HG03571 (cell line): ENCODE measurements around the gene CTF1.
"Not testable (repeated sequence)": the region's sequence is repeated elsewhere in the genome, so short reads cannot be mapped to it uniquely, and the experiment has no call there.

Source experiments
- ATAC-seq: cut with Tn5 transposase; IDR thresholded peaks from one replicate; pipeline ENCODE4 v1.9.1; 2021; ENCODE audit not compliant: unreplicated experiment

The CTF1 gene

DNA sequence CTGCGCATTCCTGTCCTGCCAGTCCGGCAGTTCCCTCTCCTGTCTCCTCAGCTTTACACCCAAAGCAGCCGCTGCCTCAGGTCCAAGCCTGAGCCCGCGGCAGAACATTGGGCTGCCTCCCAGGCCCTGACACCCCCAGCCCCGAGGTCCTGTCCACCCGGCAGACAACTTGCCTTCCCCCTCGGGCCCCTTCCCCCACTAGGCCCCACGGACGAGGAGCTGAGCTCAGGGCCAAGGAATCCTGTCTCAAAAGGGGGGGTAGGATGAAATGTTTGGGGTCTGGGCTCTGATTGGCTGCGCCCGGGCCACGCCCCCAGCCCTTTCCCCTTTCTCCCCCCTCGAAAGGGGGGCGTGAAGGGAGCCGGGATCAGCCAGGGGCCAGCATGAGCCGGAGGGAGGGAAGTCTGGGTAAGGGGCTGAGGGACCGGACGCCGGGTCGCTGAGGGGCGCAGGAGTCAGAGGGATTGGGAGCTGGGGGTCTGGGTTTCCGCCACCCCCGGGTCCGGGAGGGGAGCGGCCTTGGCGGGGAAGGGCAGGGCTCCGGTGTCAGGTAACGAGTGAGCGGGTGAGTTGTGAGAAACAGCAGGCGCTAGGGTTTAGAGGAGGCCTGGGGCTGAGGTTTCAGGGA is at the start of gene CTF1:
Gene CTF1, plus strand, starts transcription at position 354 of the 628 bp plus-strand sequence. Its CDS starts 30 bp downstream, at position 384.
- ATAC-seq = no peak

- ATAC-seq = no peak
Measured at GRCh38 chr16:30846649-30847402, 49.6 kb upstream of the CTF1 start.

- no peak for ATAC-seq
Measured at GRCh38 chr16:30850246-30850645, 46.2 kb upstream of the CTF1 start.

GRCh38 chr16:30853758-30854157 is 42.7 kb upstream of the CTF1 start:
- no peak for ATAC-seq

DNA sequence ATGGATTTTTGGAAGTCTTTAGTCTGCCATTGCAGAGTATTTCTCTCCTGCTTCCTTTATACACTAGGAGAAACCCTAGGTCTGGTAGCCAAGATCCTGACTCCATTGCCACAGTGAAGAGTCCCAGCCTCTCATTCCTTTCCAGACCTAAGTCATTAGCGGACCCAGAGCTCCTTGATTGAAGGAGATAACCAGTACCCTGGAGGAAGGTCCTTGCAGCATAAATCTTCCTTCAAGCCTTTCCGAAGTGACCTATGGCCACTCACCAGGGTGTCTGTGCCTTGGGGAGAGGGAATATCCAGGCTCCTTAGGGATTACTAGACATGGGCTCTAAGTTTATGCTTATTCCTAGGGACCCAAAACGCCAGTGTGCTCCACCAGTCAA is 38.3 kb upstream of the CTF1 start:
- no peak for ATAC-seq

- ATAC-seq = no peak
Measured at GRCh38 chr16:30858829-30859423, 37.5 kb upstream of the CTF1 start.

- ATAC-seq = not testable (repeated sequence)
Measured at GRCh38 chr16:30860729-30861128, 35.7 kb upstream of the CTF1 start.

DNA sequence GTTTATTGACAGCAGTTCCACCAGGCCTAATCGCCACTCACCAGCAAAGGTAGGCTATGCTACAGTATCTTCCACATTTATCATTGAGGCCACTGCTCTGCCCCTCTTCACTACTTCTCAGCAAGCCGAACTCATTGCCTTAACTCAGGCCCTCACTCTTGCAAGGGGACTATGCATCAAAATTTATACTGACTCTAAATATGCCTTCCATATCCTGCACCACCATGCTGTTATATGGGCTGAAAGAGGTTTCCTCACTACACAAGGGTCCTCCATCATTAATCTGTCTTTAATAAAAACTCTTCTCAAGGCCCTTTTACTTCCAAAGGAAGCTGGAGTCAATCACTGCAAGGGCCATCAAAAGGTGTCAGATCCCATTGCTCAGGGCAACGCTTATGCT is 33.2 kb upstream of the CTF1 start:
- ATAC-seq = not testable (repeated sequence)

DNA sequence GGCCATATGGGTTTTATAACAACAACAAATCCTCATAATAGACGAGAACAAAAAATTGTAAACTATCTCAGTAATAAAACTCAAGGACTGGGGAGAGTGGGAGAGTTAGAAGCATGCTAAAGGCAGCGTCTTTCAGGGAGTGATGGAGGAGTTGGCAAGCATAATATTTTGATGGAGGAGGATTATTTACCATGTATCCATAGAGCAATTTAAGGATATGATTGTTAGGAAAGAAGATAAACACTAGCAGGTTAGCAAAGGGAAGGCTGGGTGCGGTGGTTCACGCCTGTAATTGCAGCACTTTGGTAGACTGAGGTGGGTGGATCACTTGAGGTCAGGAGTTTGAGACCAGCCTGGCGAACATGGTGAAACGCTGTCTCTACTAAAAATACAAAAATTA is 30.4 kb upstream of the CTF1 start:
- ATAC-seq = no peak

GRCh38 chr16:30867747-30868146 is 28.7 kb upstream of the CTF1 start:
- no peak for ATAC-seq

- ATAC-seq = no peak
Measured at GRCh38 chr16:30870904-30871303, 25.5 kb upstream of the CTF1 start.

DNA sequence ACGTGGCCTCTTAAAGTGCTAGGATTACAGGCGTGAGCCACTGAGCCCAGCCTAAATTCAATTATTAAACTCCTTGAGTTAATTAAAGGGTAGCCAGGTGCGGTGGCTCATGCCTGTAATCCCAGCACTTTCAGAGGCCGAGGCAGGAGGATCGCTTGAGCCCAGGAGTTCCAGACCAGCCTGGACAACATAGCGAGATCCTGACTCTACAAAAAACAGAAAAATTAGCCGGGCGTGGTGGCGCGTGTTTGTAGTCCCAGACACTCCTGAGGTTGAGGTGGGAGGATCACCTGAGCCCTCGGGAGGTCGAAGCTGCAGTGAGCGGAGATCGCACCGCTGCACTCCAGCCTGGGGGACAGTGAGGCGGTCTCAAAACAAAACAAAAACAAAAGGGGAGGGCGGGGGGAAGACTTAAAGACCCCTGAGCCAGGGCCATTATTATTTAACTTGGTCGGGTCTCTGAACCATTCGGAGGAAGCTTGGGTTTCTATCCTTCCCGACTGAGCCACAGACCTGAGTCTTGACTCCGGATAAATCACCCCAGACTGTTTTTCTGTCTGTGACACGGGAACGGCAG is 22.1 kb upstream of the CTF1 start:
- ATAC-seq = no peak

DNA sequence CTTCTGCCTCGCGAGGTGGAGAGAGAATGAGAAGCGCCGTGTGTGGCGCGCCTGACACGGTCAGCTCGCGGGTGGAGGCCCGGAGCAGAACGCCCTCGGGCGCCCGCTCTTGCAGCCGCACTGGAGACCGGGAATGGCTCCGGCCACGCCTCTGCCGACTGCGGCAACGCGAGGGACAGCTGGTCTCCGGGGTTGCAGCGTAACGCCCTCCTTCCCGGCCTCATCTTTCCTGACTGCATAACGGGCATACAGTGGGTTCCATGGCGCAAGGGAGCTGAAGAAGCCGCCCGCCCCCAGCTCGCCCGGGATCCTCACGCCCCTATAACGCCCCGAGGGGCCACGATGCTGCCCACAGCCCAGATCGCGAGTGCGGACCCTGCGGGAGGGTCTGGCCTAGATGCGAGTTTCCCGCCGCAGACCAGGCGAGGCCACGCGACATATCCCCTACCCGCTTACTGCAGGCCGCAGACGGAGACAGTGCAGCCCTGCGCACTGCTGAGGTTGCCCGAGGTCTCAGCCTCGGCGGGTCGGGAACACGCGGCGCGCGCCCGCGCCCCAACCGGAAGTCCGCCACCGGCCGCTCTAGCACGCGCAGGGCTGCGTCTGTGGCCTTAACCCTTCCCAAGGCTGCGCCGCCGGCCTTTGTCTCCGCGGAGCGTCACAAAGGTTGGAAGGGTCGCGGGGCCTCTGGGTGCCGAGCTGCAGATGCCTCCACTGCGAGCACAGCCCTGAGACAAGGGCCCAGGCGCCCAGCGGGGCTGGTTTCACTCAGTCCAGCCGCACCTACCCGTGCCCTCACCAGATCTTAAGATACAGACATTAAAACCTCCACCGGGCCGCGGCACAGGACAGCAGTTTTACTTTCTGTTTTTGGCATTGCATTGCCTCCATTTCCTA is 21.3 kb upstream of the CTF1 start:
- peak; percentile 82 for ATAC-seq

- ATAC-seq = no peak
Measured at GRCh38 chr16:30875871-30876801, 20.3 kb upstream of the CTF1 start.

DNA sequence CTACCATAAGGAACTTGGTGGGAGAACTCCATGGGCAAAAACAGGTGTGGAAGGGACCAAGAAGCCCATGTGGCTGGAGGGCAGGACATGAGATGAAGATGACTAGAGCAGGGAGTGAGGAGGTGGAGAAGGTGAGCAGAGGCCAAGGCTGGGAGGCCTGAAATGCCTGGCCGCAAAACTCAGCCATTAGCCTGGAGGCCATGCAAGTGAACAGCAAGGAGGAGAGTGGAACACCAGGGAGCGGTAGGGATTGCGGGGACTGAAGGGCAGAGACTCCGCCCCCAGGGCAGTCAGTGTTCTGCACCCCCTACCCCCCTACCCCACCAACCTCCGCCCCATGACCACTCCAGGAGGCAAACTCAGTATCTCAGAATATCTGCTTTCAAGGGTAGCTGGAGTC is 19.5 kb upstream of the CTF1 start:
- no peak for ATAC-seq

- ATAC-seq = no peak
Measured at GRCh38 chr16:30882429-30883310, 13.7 kb upstream of the CTF1 start.

GRCh38 chr16:30884760-30885159 is 11.7 kb upstream of the CTF1 start:
- no peak for ATAC-seq

DNA sequence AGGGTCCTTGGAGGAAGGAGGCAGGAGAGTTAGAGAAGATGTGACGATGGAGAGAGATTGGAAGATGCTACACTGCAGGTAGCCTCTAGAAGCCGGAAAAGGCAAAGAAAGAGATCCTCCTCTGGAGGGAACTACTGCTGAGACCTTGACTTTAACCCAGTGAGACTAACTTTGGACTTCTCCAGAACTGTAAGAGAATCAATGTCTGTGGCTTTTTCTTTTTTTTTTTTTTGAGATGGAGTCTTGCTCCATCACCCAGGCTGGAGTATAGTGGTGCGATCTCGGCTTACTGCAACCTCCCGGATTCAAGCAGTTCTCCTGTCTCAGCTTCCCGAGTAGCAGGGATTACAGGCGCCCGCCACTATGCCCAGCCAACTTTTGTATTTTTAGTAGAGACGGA is 11.2 kb upstream of the CTF1 start:
- no peak for ATAC-seq

DNA sequence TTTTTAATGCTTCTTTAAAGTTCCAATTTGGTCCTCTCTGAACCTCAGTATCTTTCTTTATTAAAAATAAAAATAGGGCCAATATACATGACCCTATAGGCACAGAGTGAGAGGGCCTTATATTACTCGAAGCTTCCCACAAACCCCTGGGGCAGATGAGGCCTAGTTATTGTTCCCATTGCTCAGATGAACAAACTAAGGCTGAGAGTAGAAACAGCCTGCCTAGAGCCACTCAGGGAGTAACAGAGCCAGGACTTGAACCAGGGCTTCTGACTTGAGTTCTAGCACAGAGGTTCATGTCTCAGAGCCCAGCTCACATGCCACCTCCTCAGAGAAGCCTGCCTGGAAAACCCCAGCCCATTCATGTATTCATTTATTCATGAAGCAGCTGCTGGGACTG is 10.3 kb upstream of the CTF1 start:
- no peak for ATAC-seq
